ENCODE measurements around the gene BOK.
A peak's percentile ranks its signal among the peaks of the same experiment; 100 is the strongest.

The BOK gene

GRCh38 chr2:241558532-241559322, at the start of gene BOK:
TSS of gene BOK (plus strand) at chr2:241558745. CDS start at chr2:241559484, 739 bp downstream.
- H3K4me3 ChIP-seq (ENCODE audit: control insufficient read depth, low read depth, low read length), result peak within 1 kb of the TSS; percentile 45
- TF ChIP-seq, protein P1, sequence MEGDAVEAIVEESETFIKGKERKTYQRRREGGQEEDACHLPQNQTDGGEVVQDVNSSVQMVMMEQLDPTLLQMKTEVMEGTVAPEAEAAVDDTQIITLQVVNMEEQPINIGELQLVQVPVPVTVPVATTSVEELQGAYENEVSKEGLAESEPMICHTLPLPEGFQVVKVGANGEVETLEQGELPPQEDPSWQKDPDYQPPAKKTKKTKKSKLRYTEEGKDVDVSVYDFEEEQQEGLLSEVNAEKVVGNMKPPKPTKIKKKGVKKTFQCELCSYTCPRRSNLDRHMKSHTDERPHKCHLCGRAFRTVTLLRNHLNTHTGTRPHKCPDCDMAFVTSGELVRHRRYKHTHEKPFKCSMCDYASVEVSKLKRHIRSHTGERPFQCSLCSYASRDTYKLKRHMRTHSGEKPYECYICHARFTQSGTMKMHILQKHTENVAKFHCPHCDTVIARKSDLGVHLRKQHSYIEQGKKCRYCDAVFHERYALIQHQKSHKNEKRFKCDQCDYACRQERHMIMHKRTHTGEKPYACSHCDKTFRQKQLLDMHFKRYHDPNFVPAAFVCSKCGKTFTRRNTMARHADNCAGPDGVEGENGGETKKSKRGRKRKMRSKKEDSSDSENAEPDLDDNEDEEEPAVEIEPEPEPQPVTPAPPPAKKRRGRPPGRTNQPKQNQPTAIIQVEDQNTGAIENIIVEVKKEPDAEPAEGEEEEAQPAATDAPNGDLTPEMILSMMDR (IDR thresholded peaks at IDR 0.05; ENCODE audit: control insufficient read depth, insufficient read depth, low read depth, low read length, missing control alignments), result no peak
- DNase-seq (ENCODE audit: low read depth), result no peak

- peak overlapping the region; percentile 57 for H3K4me3 ChIP-seq (ENCODE audit: control insufficient read depth, low read depth, low read length)
- TF ChIP-seq, protein P1 (IDR thresholded peaks at IDR 0.05; ENCODE audit: control insufficient read depth, insufficient read depth, low read depth, low read length, missing control alignments), result no peak
- no peak for DNase-seq (ENCODE audit: low read depth)
Measured at GRCh38 chr2:241509155-241509784, 49.3 kb upstream of the BOK start.

DNA sequence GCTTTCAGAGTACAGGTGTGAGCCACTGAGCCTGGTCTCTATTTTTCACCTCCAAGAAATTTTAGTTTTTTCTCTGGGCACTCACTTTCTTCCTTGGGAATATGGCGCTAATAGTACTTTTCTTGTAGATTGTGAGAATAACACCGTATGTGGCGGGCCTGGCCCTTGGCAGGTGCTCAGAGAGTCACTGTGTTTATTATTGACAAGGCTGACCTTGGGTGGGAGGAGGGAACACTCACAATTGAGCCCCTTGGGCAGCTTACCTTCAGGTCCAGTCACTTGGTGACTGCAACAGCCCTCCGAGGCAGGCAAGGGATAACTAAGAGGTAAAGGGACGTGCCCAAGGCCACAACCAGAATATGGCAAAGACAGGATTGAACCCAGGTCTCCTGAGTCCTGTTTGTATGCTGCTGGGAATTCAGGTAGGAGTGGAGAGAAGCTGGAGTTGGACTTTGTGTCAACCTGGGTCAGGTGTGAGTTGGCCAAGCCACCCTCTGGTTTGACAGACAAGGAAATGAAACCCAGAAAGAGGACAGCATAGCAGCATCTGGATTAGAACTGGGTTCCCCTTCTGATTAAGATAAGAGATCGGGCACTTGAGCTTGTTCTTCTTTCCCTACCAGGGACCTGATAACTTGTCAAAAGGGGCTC, 47.3 kb upstream of the BOK start:
- no peak overlapping the region for H3K4me3 ChIP-seq (ENCODE audit: control insufficient read depth, low read depth, low read length)
- TF ChIP-seq, protein P1 (IDR thresholded peaks at IDR 0.05; ENCODE audit: control insufficient read depth, insufficient read depth, low read depth, low read length, missing control alignments), result no peak

GRCh38 chr2:241514553-241514952, 44.0 kb upstream of the BOK start:
- no peak for DNase-seq (ENCODE audit: low read depth)
- TF ChIP-seq, protein P1 (IDR thresholded peaks at IDR 0.05; ENCODE audit: control insufficient read depth, insufficient read depth, low read depth, low read length, missing control alignments), result no peak
- H3K4me3 ChIP-seq (ENCODE audit: control insufficient read depth, low read depth, low read length), result no peak overlapping the region

More for the DNA sequence above, 47.3 kb upstream of the BOK start:
- no peak for DNase-seq (ENCODE audit: low read depth)

- no peak overlapping the region for H3K4me3 ChIP-seq (ENCODE audit: control insufficient read depth, low read depth, low read length)
- DNase-seq (ENCODE audit: low read depth), result no peak
- TF ChIP-seq, protein P1 (IDR thresholded peaks at IDR 0.05; ENCODE audit: control insufficient read depth, insufficient read depth, low read depth, low read length, missing control alignments), result no peak
Measured at GRCh38 chr2:241514986-241515737, 43.4 kb upstream of the BOK start.

GRCh38 chr2:241516520-241516965, 42.0 kb upstream of the BOK start:
- H3K4me3 ChIP-seq (ENCODE audit: control insufficient read depth, low read depth, low read length), result no peak overlapping the region
- no peak for DNase-seq (ENCODE audit: low read depth)
- TF ChIP-seq, protein P1 (IDR thresholded peaks at IDR 0.05; ENCODE audit: control insufficient read depth, insufficient read depth, low read depth, low read length, missing control alignments), result no peak

All from AG09309 (cell line).